ENCODE results near the gene TFPI. TPM values are rescaled to one million over a fixed set of nuclear protein-coding genes. Genes with fewer than 3 reads are reported as not detected.

Gene TFPI
- total RNA-seq, 1 experiment from 2014 or later, result 29.1 TPM

- ChIA-PET CTCF (interaction anchor here (3.0 to 4.1 kb wide), 2 partner anchors 35 to 45 kb away, joined by 15 to 25 read pairs; no protein-coding TSS in a partner anchor), RAD21 (ENCODE audit: low non-redundant PET in 1 of 2, low total read pairs in 2 of 2, uncharacterized antibody in 2 of 2, unreplicated experiment in 2 of 2) (no interaction called here), POLR2A (interaction anchor here (1.5 kb wide), 1 partner anchor 9 kb away, joined by 5 read pairs; the partner anchor contains the start of gene TFPI)
- intact Hi-C loops (cut with micrococcal nuclease), result no loop called here
- DNase-seq (ENCODE audit: low read depth, low spot score), result no peak
- Histone ChIP-seq H3K27me3 (ENCODE audit: insufficient read depth, low read length) (no peaks in the 10 kb centered on the region), H2AFZ (ENCODE audit: low read depth, low read length, poor library complexity, severe bottlenecking) (no peak overlapping the region), H3K36me3 (ENCODE audit: control insufficient read depth in 1 of 2, insufficient read depth in 2 of 2, low read length in 2 of 2) (no peaks in the 10 kb centered on the region), H3K4me2 (ENCODE audit: low read length) (peak overlapping the region; percentile 77), H3K4me1 (ENCODE audit: control insufficient read depth in 1 of 2, insufficient read depth in 2 of 2, low read length in 2 of 2) (peaks cover 74 to 95% of the 10 kb centered on the region in 2 experiments), H3K9me3 (ENCODE audit: control insufficient read depth in 1 of 2, insufficient read depth in 1 of 2, low read depth in 1 of 2, low read length in 2 of 2) (no peaks in the 10 kb centered on the region), H3K4me3 (replicated peaks in 1 of 2; ENCODE audit: low read depth in 1 of 2, low read length in 2 of 2) (peak overlapping the region; percentile 31 to 52), H3K9ac (ENCODE audit: low read length) (peak overlapping the region; percentile 64), H3K27ac (ENCODE audit: low read depth, low read length) (peak overlapping the region; percentile 93; the same call in 1 of the 2 replicates), H3K9me2 (ENCODE audit: insufficient read depth) (no peaks in the 10 kb centered on the region), H4K20me1 (ENCODE audit: insufficient read depth) (no peaks in the 10 kb centered on the region), H3K79me2 (ENCODE audit: insufficient read depth, low read length) (peaks cover 2% of the 10 kb centered on the region; the same call in 1 of the 2 replicates)
- no peak for TF ChIP-seq FOSL1 (IDR thresholded peaks at IDR 0.05; ENCODE audit: low read depth)
- no peak for TF ChIP-seq RAD21 (IDR thresholded peaks at IDR 0.05; ENCODE audit: low read depth)
- peak; percentile 35 for TF ChIP-seq SP1 (IDR thresholded peaks at IDR 0.05; ENCODE audit: low read depth)
- TF ChIP-seq SRF (IDR thresholded peaks at IDR 0.05; ENCODE audit: low read depth), result peak; percentile 13; the same call in 1 of the 2 replicates
- no peak for TF ChIP-seq POLR2A (IDR thresholded peaks at IDR 0.05; ENCODE audit: borderline replicate concordance, extremely low read depth, insufficient read depth, insufficient read length)
- BruUV-seq (replicated peaks), result TSS peak; percentile 24
- ATAC-seq, result no peak
Observed at GRCh38 chr2:187545238-187545751, 8.9 kb downstream of the TFPI start.

GRCh38 chr2:187544371-187545080 lies 9.7 kb downstream of the TFPI start:
- no peaks in the 10 kb centered on the region for H3K9me2 ChIP-seq (ENCODE audit: insufficient read depth)
- no peaks in the 10 kb centered on the region for H3K9me3 ChIP-seq (ENCODE audit: control insufficient read depth in 1 of 2, insufficient read depth in 1 of 2, low read depth in 1 of 2, low read length in 2 of 2)
- RAD21 ChIA-PET (ENCODE audit: low non-redundant PET in 1 of 2, low total read pairs in 2 of 2, uncharacterized antibody in 2 of 2, unreplicated experiment in 2 of 2), result no interaction called here
- H3K27me3 ChIP-seq (ENCODE audit: insufficient read depth, low read length), result no peaks in the 10 kb centered on the region
- intact Hi-C loops (cut with micrococcal nuclease), result loop anchor here (5.0 kb wide), 1 partner anchor 753 kb away; no protein-coding TSS in a partner anchor
- peak; percentile 41 for ATAC-seq
- H3K4me2 ChIP-seq (ENCODE audit: low read length), result peak overlapping the region; percentile 77
- CTCF ChIA-PET, result interaction anchor here (3.0 to 4.1 kb wide), 2 partner anchors 36 to 45 kb away, joined by 15 to 25 read pairs; no protein-coding TSS in a partner anchor
- peak overlapping the region; percentile 64 for H3K9ac ChIP-seq (ENCODE audit: low read length)
- peak; percentile 59 for DNase-seq (ENCODE audit: low read depth, low spot score)
- no peaks in the 10 kb centered on the region for H3K36me3 ChIP-seq (ENCODE audit: control insufficient read depth in 1 of 2, insufficient read depth in 2 of 2, low read length in 2 of 2)
- TSS peak; percentile 6 for BruUV-seq (replicated peaks)
- H3K4me1 ChIP-seq (ENCODE audit: control insufficient read depth in 1 of 2, insufficient read depth in 2 of 2, low read length in 2 of 2), result peaks cover 70 to 96% of the 10 kb centered on the region in 2 experiments
- peak overlapping the region; percentile 51 for H2AFZ ChIP-seq (ENCODE audit: low read depth, low read length, poor library complexity, severe bottlenecking)
- peak overlapping the region; percentile 93 for H3K27ac ChIP-seq (ENCODE audit: low read depth, low read length)
- H3K4me3 ChIP-seq (replicated peaks in 1 of 2; ENCODE audit: low read depth in 1 of 2, low read length in 2 of 2), result peak overlapping the region; percentile 31 to 52
- POLR2A ChIA-PET, result interaction anchor here (1.5 to 1.6 kb wide), 2 partner anchors 10 to 748 kb away, joined by 4 to 5 read pairs; partner anchors contain the start of gene TFPI
- H3K79me2 ChIP-seq (ENCODE audit: insufficient read depth, low read length), result no peaks in the 10 kb centered on the region; the same call in 1 of the 2 replicates
- H4K20me1 ChIP-seq (ENCODE audit: insufficient read depth), result no peaks in the 10 kb centered on the region
- TF ChIP-seq REST (IDR thresholded peaks at IDR 0.05; ENCODE audit: low read depth) (no peak), SP1 (IDR thresholded peaks at IDR 0.05; ENCODE audit: low read depth) (peak; percentile 60), EZH2 (IDR thresholded peaks at IDR 0.05) (no peak), ELF1 (IDR thresholded peaks at IDR 0.05; ENCODE audit: borderline replicate concordance, low read depth) (no peak), CBX3 (IDR thresholded peaks at IDR 0.05; ENCODE audit: low read depth) (peak; percentile 73; the same call in 1 of the 2 replicates), POLR2A (IDR thresholded peaks at IDR 0.05; ENCODE audit: borderline replicate concordance, extremely low read depth, insufficient read depth, insufficient read length) (no peak), TCF7L2 (IDR thresholded peaks at IDR 0.05; ENCODE audit: borderline replicate concordance, extremely low read depth, insufficient read depth, insufficient read length) (no peak), ZBTB33 (IDR thresholded peaks at IDR 0.05; ENCODE audit: extremely low read depth, insufficient replicate concordance, low read length) (no peak), EZH2phosphoT487 (IDR thresholded peaks at IDR 0.05; ENCODE audit: borderline replicate concordance) (no peak)

All from HCT116 (cell line).